Stimulated activated CD4-positive, alpha-beta T cell treated with anti-CD3 and anti-CD28 coated beads, Interleukin-12 subunit alpha, Interleukin-12 subunit beta, amount 100 ng/mL, for 4 hours (primary cell): ENCODE results near the gene CACNA2D1.
"Not testable (repeated sequence)": the region's sequence is repeated elsewhere in the genome, so short reads cannot be mapped to it uniquely, and the experiment has no call there.

Source experiments
- DNase-seq: peaks from one replicate; pipeline ENCODE4 v3.0.0-alpha.2; 2020

CACNA2D1 gene

DNA sequence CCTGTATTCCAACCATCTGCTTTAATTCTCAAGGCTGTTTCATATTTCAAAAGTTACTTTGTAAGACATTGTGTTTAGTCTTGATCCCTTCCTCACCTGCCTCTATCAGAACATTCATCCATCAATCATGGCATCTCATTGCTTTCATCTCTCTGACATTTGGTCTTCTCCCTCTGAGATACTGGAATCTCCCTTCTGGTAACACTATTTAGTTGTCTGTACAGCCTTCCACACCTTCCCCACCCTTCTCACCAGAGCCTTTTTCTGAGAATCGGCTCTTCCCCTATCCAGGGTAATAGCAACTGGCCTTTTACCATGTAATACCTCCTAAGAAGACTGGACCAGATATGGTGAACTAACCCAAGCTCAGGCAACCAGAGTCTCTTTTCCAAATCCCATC is 10.1 kb downstream of the CACNA2D1 start:
- no peak for DNase-seq

DNA sequence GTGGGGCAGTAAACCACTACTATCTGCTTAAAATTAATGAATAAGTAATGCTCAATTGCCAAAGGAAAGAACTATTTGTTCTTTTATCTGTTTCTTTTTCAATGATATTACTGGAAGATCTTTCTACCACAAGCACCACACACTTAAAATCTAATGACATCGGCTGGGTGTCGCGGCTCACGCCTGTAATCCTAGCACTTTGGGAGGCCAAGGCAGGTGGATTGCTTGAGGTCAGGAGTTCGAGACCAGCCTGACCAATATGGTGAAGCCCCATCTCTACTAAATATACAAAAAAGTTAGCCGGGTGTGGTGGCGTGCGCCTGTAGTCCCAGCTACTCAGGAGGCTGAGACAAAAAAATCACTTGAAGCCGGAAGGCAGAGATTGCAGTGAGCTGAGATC is 10.8 kb downstream of the CACNA2D1 start:
- not testable (repeated sequence) for DNase-seq

DNA sequence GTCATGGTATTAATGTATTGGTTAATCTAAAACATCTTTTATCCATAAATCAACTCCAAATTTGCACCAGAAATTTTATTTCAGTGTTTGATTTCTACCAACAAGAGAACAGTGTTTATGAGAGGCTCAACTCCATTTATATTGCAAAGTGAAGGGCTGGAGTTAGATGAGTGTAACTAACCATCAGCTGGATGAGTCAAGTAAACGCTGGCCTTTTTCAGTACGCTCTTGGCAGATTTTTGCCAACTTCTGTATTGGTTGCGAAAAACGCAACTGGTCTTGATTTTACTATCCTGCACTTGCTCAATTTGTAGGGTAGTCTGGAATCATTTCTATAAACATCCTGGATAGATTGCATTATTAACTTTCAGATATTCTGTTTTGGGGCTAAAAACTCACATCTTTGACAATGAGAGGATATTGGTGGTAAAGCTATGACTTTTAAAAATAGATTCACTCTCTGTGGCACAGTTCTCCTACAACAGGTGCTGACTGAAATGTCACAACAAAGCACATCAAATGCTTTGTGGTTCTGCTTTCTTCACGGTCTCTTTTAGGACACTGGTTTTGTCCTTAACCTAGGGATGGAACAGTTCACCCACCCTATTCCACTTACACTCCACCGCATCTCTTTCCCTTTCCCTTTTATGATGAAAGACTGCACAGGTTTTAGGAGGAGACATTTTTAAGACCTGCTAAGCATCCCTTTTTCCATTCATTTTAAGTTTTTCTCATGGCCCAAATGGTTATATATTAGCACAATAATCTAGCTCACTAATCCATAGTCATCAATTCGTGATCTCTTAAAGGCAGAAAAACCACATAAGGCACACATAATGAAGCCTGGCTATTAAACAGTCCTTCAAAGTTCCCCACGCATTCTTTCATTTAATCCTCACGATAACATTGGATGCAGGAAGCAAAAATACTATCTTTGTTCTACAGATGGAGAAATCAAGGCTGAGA is 12.8 kb downstream of the CACNA2D1 start:
- DNase-seq = no peak

DNA sequence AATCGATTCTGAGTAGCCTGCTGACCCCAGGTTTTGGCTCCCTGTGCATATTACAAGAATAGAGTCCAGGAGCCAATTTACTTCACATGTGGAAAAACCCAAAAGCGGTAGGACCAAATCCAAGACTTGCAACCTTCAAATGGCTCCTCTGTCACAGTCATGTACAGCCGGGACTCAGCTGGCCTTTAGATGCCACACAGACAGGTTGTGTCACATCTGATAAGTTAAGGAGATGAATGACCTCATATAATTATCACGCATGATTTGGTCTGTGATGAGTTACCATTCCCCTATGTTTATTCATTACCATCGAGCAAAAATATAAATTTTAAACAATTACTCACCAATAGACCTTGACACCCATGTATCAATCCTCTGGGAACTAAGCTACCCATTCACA is 14.2 kb downstream of the CACNA2D1 start:
- DNase-seq = no peak

DNA sequence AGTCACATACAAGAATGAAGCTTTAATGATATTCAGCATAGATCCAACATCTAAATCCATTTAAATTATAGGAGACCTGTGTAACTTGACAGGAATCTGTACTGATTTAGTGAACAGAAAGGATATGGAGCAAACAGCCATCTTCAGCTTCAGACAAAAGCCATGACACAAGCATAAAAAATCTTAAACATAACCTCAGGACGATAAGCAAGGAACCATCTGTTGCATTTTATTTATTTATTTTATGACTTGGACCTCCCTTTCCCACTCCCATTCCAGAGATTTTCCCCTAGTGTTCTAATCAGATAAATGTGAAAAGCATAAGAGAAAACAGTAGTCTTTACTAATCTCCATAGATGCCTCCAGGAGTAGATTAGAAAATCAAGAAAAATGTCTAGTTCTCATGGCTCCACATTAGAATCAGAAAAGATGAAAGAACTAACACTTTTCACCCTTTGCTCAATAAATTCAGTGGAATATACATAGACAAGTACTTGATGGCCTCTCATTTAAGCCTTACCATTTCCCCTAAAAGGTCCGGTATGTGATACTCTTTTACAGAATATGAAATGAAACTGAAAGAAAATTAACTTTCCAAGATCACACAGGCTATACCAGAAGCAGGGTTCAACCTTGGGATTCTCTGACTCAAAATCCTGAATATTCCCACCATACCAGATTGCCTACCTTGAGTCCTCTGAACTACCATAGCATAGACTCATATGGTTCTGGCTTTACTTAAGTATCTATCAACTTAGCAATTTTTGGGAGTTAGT is 15.2 kb downstream of the CACNA2D1 start:
- no peak for DNase-seq

GRCh38 chr7:82423446-82423845 is 20.1 kb downstream of the CACNA2D1 start:
- DNase-seq = no peak

DNA sequence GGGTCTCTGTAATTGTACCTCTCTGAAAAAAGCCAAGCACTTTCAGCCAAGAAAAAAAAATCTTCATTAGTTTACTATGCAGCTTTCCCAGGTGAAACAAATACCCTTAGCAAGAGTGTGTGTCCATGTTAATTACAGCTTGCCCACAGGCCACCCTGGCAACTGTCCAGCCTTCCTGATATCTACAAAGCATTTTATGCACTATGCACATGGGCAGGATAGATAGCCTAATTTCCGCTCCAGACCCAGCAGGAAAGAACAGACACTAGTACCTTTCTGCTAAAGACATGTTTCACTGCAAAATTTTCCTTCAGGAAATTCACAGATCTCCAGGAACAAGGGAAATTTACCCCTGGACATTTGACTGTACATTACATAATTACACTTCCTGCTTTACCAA is 24.4 kb downstream of the CACNA2D1 start:
- DNase-seq = no peak

DNA sequence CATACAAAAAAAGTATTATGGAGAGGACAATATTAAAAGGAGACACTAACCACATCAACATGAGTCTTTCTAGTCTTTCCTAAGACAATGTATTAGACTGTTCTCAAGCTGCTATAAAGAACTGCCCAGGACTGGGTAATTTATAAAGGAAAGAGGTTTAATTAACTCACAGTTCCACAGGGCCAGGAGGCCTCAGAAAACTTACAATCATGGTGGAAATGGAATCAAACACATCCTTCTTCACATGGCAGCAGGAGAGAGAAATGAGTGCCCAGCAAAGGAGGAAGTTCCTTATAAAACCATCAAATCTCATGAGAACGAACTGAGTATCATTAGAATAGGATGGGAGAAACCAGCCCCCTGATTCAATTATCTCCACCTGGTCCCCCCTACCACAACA is 25.7 kb downstream of the CACNA2D1 start:
- DNase-seq = no peak

DNA sequence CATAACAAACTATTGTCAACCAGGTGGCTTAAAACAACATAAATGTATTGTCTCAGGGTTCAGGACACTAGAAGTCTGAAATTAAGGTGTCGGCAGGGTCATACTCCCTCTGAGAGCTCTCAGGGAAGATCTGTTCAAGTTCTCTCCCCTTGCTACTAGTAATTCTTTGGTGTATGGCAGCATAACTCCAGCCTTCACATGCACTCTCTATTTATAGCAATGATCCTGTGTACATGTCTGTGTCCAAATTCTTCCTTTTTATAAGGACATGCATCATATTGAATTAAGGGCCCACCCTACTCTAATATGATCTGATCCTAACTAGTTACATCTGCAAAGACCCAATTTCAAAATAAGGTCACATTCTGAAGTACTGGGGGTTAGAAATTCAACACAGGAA is 27.2 kb downstream of the CACNA2D1 start:
- no peak for DNase-seq

- no peak for DNase-seq
Measured at GRCh38 chr7:82414389-82414788, 29.2 kb downstream of the CACNA2D1 start.

DNA sequence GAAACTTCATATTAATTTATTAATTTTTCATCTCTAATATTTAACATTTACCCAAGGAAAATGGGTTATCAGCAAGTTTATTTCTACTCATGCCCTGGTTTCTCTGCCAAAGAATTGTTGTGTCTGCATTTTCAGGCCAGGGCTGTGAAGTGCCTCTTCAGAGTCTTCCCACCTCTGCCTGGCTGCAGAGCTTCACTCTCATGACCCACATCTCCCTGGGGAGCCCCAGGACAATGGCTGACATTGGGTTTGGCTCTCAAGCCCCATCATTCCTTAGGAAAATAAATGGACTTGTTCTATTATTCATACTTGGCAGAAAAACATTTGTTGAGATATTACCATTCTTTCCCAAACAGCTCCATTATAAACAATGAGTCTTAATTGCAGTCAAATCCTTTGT is 30.3 kb downstream of the CACNA2D1 start:
- no peak for DNase-seq

GRCh38 chr7:82411732-82412131 is 31.8 kb downstream of the CACNA2D1 start:
- DNase-seq = no peak

GRCh38 chr7:82410461-82410860 is 33.1 kb downstream of the CACNA2D1 start:
- DNase-seq = no peak

DNA sequence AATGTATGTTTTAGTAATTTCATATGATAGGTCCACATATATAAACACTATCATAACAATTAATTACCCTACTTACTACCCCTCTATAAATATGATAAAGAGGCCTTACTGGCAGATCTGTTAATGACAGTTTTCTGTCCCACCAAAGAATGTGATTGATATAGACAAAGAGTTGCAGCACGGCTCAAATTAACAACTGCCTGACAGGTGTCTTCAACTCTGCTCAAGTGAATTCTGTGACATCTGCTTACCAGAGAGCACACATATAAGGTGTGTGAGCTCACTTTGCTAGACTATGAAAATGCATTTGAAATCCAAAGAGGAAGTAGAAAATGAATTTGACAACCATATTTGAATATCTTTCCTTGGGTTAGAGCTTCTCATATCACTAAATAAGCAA is 36.6 kb downstream of the CACNA2D1 start:
- no peak for DNase-seq

GRCh38 chr7:82405301-82405700 is 38.3 kb downstream of the CACNA2D1 start:
- no peak for DNase-seq

- DNase-seq = no peak
Measured at GRCh38 chr7:82404652-82405051, 38.9 kb downstream of the CACNA2D1 start.

- DNase-seq = no peak
Measured at GRCh38 chr7:82404094-82404493, 39.5 kb downstream of the CACNA2D1 start.

DNA sequence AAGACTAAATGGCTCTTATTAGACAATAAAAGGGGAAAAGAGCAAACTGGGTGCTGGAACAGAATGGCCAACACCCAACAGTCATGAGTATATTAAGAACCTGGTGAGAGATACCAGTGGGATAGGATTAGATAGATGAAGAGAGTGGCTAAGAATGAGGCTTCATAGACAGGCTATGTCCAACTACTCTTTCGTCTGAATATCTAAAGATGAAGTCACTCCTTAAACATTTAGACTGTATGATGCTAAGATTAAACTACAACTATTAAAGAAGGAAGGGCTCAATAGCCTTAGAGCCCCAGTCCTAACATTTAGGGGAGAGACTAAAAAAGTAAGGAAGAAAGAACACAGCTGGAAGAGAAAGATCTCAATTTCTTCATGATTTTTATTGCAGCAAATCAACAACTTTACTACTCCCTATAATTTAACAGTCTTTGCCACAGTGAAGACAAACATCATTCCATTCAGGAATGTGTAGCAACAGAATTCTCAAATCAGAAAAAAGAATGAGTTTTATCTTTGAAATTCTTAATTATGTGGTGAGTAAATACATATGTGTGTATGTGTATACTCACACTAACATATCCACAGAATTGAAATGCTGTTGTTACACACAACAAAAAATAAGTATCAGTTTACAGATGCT is 45.6 kb downstream of the CACNA2D1 start:
- no peak for DNase-seq

DNA sequence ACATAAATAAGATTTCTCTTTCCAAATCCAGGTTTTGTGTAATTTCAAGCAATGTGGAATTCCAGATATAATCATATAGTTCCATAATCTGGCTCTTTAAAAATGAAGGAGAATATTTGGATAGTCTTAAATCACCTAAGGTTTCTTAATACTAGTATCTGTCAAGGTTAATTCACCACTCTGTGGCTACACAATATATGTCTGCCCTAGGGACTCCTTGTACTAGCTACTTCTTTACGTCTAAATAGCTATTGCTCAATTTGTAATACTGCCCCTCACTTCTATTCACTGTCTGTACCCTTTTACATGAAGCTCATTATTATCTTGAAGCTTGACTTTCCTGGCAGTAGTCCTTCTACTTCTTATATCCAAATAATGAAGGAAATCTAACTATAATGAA is 47.2 kb downstream of the CACNA2D1 start:
- no peak for DNase-seq

DNA sequence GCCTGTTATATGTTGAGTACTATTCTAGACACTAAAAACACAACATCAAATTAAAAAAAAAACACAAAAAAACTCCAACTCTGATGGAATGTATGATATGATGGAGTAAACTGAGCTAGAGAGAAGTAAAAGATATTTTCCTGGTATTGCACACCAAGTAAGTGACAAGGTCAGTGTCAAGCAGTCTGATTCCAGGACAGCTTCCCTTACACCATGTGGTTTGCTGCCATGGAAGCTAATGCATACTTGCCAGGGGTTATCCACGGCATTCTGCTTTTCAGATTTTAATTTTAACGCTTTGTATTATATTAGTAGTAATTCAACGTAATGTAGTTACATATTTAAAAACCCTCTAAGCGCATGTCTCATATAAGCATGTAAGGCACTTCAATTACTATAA is 48.4 kb downstream of the CACNA2D1 start:
- DNase-seq = no peak

- no peak for DNase-seq
Measured at GRCh38 chr7:82393840-82394220, 49.7 kb downstream of the CACNA2D1 start.

GRCh38 chr7:82393076-82393839 is 50.3 kb downstream of the CACNA2D1 start:
- DNase-seq = no peak

GRCh38 chr7:82390936-82391335 is 52.6 kb downstream of the CACNA2D1 start:
- DNase-seq = no peak
